Raji (cell line): ENCODE results near the gene NID2.

ENCODE experiments used
- POLR2A ChIP-seq: IDR thresholded peaks from 2 replicates; pipeline ENCODE4 v1.6.1; 2011; ENCODE audit warnings: low read depth, low read length, control low read depth; ENCODE audit not compliant: insufficient read depth

The NID2 gene

GRCh38 chr14:52068615-52069306 is at the start of gene NID2:
Gene NID2 (minus strand): TSS chr14:52069059. CDS start chr14:52068994, 65 bp downstream.
- no peak for TF ChIP-seq POLR2A

GRCh38 chr14:52117111-52117832 is 48.4 kb upstream of the NID2 start:
- no peak for TF ChIP-seq POLR2A

- no peak for TF ChIP-seq POLR2A
These were observed 46.4 kb upstream of the NID2 start for GRCh38 chr14:52115286-52115685.

GRCh38 chr14:52112336-52113018 is 43.6 kb upstream of the NID2 start:
- TF ChIP-seq POLR2A: no peak

- no peak for TF ChIP-seq POLR2A
These were observed 42.7 kb upstream of the NID2 start for GRCh38 chr14:52111583-52111982.

- no peak for TF ChIP-seq POLR2A
These were observed 41.7 kb upstream of the NID2 start for GRCh38 chr14:52110441-52111086.

GRCh38 chr14:52108823-52109222 is 40.0 kb upstream of the NID2 start:
- no peak for TF ChIP-seq POLR2A

- TF ChIP-seq POLR2A: no peak
These were observed 38.0 kb upstream of the NID2 start for GRCh38 chr14:52106840-52107239.

GRCh38 chr14:52103416-52103815 is 34.6 kb upstream of the NID2 start:
- no peak for TF ChIP-seq POLR2A

GRCh38 chr14:52095794-52096193 is 26.9 kb upstream of the NID2 start:
- no peak for TF ChIP-seq POLR2A

GRCh38 chr14:52095336-52095735 is 26.5 kb upstream of the NID2 start:
- TF ChIP-seq POLR2A: no peak

- no peak for TF ChIP-seq POLR2A
These were observed 25.9 kb upstream of the NID2 start for GRCh38 chr14:52094546-52095271.

- no peak for TF ChIP-seq POLR2A
These were observed 23.1 kb upstream of the NID2 start for GRCh38 chr14:52091928-52092327.

- no peak for TF ChIP-seq POLR2A
These were observed 22.1 kb upstream of the NID2 start for GRCh38 chr14:52090936-52091335.

- TF ChIP-seq POLR2A: no peak
These were observed 20.4 kb upstream of the NID2 start for GRCh38 chr14:52089218-52089617.

GRCh38 chr14:52086711-52087110 is 17.9 kb upstream of the NID2 start:
- TF ChIP-seq POLR2A: no peak

- no peak for TF ChIP-seq POLR2A
These were observed 14.0 kb upstream of the NID2 start for GRCh38 chr14:52082903-52083302.
